ENCODE results near the gene TTF2.
"Not testable (repeated sequence)": the region's sequence is repeated elsewhere in the genome, so short reads cannot be mapped to it uniquely, and the experiment has no call there.

The TTF2 gene

DNA sequence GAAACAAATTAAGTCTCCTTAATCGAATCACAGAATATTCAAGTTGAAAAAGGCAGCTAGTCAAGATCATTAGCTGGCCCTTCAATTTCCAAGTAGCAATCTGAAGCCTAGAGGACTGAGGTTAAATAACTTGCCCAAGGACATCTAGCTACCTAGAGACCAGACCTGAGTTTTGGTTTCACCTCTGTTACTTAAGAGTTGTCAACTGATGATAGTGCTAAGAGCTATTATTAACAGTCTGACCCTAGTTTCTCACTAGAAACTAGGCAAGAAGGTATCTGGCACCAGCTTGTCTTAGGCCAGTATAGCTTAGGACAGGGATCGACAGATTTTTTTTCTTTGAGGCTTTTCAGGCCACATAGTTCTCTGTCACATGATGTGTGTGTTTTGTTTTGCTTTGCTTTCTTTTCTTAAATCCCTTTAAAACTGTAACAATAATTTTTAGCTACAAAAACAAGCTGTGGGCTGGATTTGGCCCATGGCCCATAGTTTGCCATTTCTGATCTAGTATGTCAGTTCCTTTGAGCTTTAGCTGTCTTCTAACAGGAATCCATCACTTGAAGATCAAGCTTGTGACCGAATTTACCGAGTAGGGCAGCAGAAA lies 38.3 kb downstream of the TTF2 start:
- no peak for TF ChIP-seq ZFX (IDR thresholded peaks at IDR 0.05)
- TF ChIP-seq, protein P1, sequence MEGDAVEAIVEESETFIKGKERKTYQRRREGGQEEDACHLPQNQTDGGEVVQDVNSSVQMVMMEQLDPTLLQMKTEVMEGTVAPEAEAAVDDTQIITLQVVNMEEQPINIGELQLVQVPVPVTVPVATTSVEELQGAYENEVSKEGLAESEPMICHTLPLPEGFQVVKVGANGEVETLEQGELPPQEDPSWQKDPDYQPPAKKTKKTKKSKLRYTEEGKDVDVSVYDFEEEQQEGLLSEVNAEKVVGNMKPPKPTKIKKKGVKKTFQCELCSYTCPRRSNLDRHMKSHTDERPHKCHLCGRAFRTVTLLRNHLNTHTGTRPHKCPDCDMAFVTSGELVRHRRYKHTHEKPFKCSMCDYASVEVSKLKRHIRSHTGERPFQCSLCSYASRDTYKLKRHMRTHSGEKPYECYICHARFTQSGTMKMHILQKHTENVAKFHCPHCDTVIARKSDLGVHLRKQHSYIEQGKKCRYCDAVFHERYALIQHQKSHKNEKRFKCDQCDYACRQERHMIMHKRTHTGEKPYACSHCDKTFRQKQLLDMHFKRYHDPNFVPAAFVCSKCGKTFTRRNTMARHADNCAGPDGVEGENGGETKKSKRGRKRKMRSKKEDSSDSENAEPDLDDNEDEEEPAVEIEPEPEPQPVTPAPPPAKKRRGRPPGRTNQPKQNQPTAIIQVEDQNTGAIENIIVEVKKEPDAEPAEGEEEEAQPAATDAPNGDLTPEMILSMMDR (conservative IDR thresholded peaks at IDR 0.05) = no peak
- no peak overlapping the region for H3K27ac ChIP-seq

DNA sequence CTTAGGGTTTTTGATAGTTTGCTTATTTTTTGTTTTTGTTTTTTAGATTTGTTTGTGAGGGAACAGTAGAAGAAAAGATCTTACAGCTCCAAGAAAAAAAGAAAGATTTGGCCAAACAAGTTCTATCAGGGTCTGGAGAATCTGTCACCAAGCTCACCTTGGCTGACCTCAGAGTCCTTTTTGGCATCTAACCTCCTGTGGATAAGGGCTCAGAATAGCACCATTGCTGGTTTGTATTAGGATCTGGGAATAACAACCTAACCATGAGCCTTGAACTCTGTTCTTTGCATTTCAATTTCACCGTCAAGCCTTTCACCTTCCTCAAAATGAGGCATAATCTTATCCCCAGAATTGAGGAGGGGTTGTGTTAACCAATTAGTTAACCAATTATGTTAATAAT lies 41.2 kb downstream of the TTF2 start:
- no peak overlapping the region for H3K27ac ChIP-seq

GRCh38 chr1:117101858-117102257 lies 41.7 kb downstream of the TTF2 start:
- H3K27ac ChIP-seq = not testable (repeated sequence)

More for the DNA sequence above, 41.2 kb downstream of the TTF2 start:
- no peak for TF ChIP-seq ZFX (IDR thresholded peaks at IDR 0.05)
- TF ChIP-seq, protein P1 (conservative IDR thresholded peaks at IDR 0.05) = no peak

DNA sequence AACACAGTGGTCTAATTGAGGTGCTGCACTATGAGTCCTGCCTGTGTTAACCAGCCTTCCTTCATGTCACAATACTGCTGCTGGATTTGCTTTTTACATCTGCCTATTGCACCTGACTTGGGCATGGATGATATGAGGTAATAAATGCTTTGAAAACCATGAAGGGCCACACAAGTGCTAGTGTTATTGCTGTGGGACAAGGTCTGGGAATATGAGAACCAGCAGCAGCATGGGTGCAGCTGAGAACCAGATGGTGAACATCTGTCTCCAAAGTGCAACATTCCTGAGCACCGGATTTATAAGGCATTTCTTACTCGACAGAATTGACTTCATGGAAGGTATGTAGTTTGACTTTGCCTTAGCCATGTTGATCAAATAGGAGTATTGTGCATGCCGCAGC lies 44.9 kb downstream of the TTF2 start:
- TF ChIP-seq ZFX (IDR thresholded peaks at IDR 0.05) = no peak
- TF ChIP-seq, protein P1 (conservative IDR thresholded peaks at IDR 0.05) = no peak
- H3K27ac ChIP-seq = no peak overlapping the region

DNA sequence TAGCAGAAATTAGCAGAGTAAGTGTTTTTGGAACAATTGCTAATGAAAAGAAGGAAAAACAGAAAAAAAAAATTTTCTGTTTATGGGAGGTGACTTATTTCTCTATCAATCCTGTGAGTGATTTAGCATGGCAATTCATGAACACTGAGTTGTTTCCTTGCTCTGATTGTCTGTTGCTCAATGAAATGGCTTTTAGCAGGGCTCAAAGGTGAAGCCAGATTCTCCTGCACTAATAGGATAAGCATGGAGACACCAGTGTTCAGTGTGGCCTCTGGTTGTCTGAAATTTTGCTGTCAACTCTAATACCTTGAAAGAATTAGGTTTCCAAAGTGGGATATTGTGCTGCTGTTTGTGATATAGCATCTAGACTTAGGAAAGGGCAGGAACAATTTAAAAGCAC lies 45.6 kb downstream of the TTF2 start:
- H3K27ac ChIP-seq = no peak overlapping the region
- TF ChIP-seq, protein P1 (conservative IDR thresholded peaks at IDR 0.05) = no peak

GRCh38 chr1:117106478-117106877 lies 46.4 kb downstream of the TTF2 start:
- no peak for TF ChIP-seq ZFX (IDR thresholded peaks at IDR 0.05)
- TF ChIP-seq, protein P1 (conservative IDR thresholded peaks at IDR 0.05) = no peak
- no peak overlapping the region for H3K27ac ChIP-seq

GRCh38 chr1:117107364-117107763 lies 47.2 kb downstream of the TTF2 start:
- TF ChIP-seq, protein P1 (conservative IDR thresholded peaks at IDR 0.05) = no peak
- no peak for TF ChIP-seq ZFX (IDR thresholded peaks at IDR 0.05)
- H3K27ac ChIP-seq = no peak overlapping the region

DNA sequence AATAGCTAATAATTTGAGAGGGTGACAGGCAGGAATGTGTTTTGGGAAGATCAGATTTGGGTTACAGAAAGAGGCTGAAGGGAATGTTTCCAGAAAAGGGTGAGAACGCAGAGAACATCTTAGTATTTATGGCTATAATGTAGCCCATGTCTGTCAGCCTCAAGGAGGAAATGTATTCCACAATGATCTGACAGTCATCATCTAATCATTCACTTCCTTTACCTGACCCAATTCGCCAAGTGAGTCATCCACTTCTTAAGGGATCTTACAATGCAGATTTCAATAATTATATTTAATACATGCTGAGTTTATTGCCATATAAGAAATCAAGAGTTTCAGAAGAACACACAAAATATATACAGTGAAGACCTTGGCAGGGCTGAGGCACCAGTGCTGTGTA lies 50.6 kb downstream of the TTF2 start:
- TF ChIP-seq, protein P1 (conservative IDR thresholded peaks at IDR 0.05) = no peak
- no peak for TF ChIP-seq ZFX (IDR thresholded peaks at IDR 0.05)
- H3K27ac ChIP-seq = no peak overlapping the region
